Lower leg skin (tissue), 4 donors: ENCODE data around the gene CCNYL1. TPM values are rescaled to one million over a fixed set of nuclear protein-coding genes. Genes with fewer than 3 reads are reported as not detected.
"Not testable (repeated sequence)": the region's sequence is repeated elsewhere in the genome, so short reads cannot be mapped to it uniquely, and the experiment has no call there.

Experiments used
- DNase-seq, 2 donors: peaks; one replicate each; pipeline ENCODE4 v3.0.0-alpha.2; 2019; ENCODE audit warnings: low spot score in 2 of 2
- H3K4me3 ChIP-seq: fragments of 200-600 bp; sonication (generic); 2 replicates; pipeline ENCODE4 v1.5.1; 2017; ENCODE audit warnings: mild to moderate bottlenecking, low read depth; ENCODE audit not compliant: poor library complexity, severe bottlenecking
- CTCF ChIP-seq, 3 donors: fragments of 450-650 bp; IDR thresholded peaks; one replicate each; pipeline ENCODE4 v1.5.1; 2016; ENCODE audit warnings: antibody characterized with exemption in 3 of 3, mild to moderate bottlenecking in 3 of 3, moderate library complexity in 2 of 3
- POLR2A ChIP-seq, 2 donors: fragments of 450-650 bp; IDR thresholded peaks; one replicate each; pipeline ENCODE4 v1.6.1; 2016 to 2017; ENCODE audit warnings: antibody characterized with exemption in 2 of 2, mild to moderate bottlenecking in 1 of 2, moderate library complexity in 1 of 2
- WGBS, 2 donors: methylation state at CpG; one replicate each; pipeline ENCODE4 v1.1.5; 2018; 5-methylcytosine and 5-hydroxymethylcytosine counted together
- intact Hi-C: fragments of 100-400 bp; cut with DNase I; formaldehyde crosslinking; loops from one replicate; pipeline ENCODE4 v1.15.0; 2023; ENCODE audit warnings: low total_unique reads
- total RNA-seq, 4 donors: library from RNA; depleted of rRNA; stranded (reverse); fragments of >200 nt; gene quantifications; one replicate each; pipeline ENCODE4 v1.1.0, GENCODE V29; 2016

CCNYL1 gene
- total RNA-seq, 4 donors from 2014 or later, result 2.2 to 10.1 (median 3.6) TPM

- no peak for DNase-seq
- no peak overlapping the region for H3K4me3 ChIP-seq
- TF ChIP-seq CTCF (IDR thresholded peaks at IDR 0.05), result no peak
- no peak for TF ChIP-seq POLR2A (IDR thresholded peaks at IDR 0.05)
- intact Hi-C loops, result no loop called here
Measured at GRCh38 chr2:207758025-207758424, 46.6 kb downstream of the CCNYL1 start.

GRCh38 chr2:207759890-207760289 is 48.5 kb downstream of the CCNYL1 start:
- intact Hi-C loops, result no loop called here
- no peak for DNase-seq
- TF ChIP-seq POLR2A (IDR thresholded peaks at IDR 0.05) (no peak), CTCF (IDR thresholded peaks at IDR 0.05) (no peak)
- 94 to 95% methylated on average over 2 of the region's 2 CpGs for WGBS, 2 donors
- H3K4me3 ChIP-seq, result no peak overlapping the region

DNA sequence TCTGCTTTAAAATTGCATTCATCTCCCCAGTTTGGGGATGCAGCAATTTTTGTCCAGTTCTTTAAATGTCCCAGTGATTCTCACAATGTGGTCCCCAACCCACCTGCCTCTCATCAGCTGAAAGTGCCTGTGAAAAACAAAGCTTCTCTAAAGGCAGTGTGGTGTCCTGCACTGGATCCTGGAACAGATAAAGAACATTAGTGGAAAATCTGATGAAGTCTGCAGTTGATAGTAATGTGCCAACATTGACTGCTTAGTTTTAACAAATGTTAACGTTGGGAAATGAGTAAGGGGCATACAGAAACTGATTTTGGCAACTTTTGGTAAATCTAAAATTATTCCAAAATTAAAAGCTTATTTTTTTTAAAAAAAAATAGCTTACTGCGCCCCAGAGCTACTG is 49.0 kb downstream of the CCNYL1 start:
- no peak overlapping the region for H3K4me3 ChIP-seq
- 88 to 89% methylated on average over 2 of the region's 2 CpGs for WGBS, 2 donors
- no peak for DNase-seq
- intact Hi-C loops, result no loop called here
- no peak for TF ChIP-seq POLR2A (IDR thresholded peaks at IDR 0.05)
- TF ChIP-seq CTCF (IDR thresholded peaks at IDR 0.05), result no peak

DNA sequence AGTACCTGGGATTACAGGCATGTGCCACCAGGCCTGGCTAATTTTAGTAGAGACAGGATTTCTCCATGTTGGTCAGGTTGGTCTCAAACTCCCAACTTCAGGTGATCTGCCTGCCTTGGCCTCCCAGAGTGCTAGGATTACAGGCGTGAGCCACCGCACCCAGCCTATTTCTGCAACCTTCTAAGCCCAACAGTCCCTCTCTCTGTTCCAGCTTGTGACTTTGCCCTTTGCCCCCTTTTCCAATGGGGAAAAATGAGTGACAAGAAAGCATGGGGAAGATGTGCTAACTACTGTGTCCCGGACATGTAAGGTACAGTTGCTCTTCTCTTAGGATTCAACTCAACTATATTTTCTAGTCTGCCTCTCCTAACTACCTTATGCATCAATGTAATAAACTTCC is 50.0 kb downstream of the CCNYL1 start:
- 92 to 93% methylated on average over 3 of the region's 3 CpGs for WGBS, 2 donors
- intact Hi-C loops, result not testable (repeated sequence)

DNA sequence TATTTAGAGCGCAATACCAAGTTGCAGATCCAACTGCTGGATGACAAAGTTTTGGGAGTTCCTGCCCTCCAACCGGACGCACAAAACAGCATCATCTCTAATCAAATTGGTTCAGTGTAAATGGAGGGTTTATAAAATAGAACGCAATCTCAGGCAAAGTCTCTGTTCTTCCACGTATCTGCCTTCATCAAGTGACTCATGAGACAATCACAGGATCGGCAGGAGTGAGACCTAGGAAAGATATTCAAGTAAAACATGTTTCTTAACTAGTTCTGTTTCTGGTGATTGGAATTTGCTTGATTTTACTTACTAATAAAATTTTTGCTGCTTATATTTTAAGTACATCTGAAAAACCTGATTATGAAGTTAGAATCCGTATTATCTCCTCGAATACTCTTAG is 50.7 kb downstream of the CCNYL1 start:
- TF ChIP-seq CTCF (IDR thresholded peaks at IDR 0.05) (no peak), POLR2A (IDR thresholded peaks at IDR 0.05) (no peak)
- WGBS, 2 donors, result 85 to 94% methylated on average over 8 of the region's 8 CpGs
- intact Hi-C loops, result no loop called here
- DNase-seq, result no peak
- H3K4me3 ChIP-seq, result no peak overlapping the region

More for the DNA sequence above, 50.0 kb downstream of the CCNYL1 start:
- not testable (repeated sequence) for H3K4me3 ChIP-seq, DNase-seq

GRCh38 chr2:207763303-207763917 is 52.0 kb downstream of the CCNYL1 start:
- 87 to 89% methylated on average over 8 of the region's 8 CpGs for WGBS, 2 donors
- DNase-seq, result no peak
- intact Hi-C loops, result no loop called here
- TF ChIP-seq CTCF (IDR thresholded peaks at IDR 0.05), result no peak
- TF ChIP-seq POLR2A (IDR thresholded peaks at IDR 0.05), result no peak
- H3K4me3 ChIP-seq, result no peak overlapping the region
